Stimulated activated CD4-positive, alpha-beta T cell treated with anti-CD3 and anti-CD28 coated beads, Interleukin-4, amount 100 ng/mL, for 48 hours (primary cell): ENCODE measurements around the gene GRIN1.

Experiments
- DNase-seq, 2 donors: peaks; one replicate each; pipeline ENCODE4 v3.0.0-alpha.2; 2020; ENCODE audit warnings: low read depth in 2 of 2

The GRIN1 gene

DNA sequence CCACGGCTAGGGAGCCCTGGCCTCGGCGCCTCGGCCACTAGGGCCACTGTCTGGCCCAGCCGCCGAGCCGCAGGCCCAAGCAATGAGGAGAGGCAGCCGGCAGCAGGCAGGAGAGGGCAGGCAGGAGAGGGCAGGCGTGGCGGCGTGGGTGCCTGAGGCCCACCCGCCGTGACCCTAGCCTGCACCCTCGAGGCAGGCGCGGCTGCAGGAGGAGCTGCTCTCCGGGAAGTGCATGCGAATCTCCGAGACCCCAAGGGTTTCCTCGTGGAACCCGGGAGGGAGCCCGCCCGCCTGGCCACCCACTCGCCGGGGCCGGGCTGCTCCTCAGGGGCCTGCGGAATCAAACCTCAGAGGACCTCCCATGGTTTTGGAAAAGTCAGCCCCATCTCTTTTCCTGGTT lies 9.3 kb downstream of the GRIN1 start:
- DNase-seq, result no peak

DNA sequence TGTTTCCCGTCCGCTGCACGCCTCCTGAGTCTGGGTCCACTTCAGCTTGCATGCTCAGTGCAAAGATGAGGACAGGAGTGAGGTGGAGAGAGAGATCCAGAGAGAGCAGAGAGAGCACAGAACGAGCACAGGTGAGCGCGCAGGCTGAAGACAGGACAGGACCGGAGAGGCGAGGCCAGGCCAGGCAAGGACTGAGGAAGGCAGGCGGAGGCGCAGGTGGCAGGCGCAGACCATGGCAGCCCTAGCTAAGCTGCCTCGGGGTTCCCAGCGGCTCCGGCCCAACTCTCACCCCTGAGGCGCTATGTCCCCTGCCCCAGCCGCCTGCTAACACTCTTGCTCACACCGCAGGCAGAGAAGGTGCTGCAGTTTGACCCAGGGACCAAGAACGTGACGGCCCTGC lies 9.7 kb downstream of the GRIN1 start:
- DNase-seq, result no peak

GRCh38 chr9:137149363-137149762 lies 10.4 kb downstream of the GRIN1 start:
- DNase-seq, result no peak

GRCh38 chr9:137149942-137150616 lies 11.1 kb downstream of the GRIN1 start:
- DNase-seq, result peak in 1 of 2 donors; percentile 55

DNA sequence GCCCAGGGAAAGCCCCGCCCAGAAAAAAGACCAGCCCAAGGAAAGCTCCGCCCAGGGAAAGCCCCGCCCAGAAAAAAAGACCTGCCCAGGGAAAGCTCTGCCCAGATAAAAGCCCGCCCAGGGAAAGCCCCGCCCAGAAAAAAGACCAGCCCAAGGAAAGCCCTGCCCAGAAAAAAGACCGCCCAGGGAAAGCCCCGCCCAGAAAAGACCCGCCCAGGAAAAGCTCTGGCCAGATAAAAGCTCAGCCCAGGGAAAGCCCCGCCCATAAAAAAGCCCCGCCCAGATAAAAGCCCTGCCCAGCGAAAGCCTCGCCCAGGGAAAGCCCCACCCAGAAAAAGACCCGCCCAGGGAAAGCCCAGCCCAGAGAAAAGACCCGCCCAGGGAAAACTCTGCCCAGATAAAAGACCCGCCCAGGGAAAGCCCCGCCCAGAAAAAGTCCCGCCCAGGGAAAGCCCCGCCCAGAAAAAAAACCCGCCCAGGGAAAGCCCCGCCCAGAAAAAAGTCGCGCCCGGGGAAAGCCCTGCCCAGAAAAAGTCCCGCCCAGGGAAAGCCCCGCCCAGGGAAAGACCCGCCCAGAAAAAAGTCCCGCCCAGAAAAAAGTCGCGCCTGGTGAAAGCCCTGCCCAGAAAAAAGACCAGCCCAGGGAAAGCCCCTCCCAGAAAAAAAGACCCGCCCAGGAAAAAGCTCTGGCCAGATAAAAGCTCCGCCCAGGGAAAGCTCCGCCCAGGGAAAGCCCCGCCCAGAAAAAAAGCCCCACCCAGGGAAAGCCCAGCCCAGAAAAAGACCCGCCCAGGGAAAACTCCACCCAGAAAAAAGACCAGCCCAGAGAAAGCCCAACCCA lies 11.9 kb downstream of the GRIN1 start:
- DNase-seq, result peak; percentile 35 to 68

GRCh38 chr9:137152844-137153405 lies 14.0 kb downstream of the GRIN1 start:
- DNase-seq, result no peak

DNA sequence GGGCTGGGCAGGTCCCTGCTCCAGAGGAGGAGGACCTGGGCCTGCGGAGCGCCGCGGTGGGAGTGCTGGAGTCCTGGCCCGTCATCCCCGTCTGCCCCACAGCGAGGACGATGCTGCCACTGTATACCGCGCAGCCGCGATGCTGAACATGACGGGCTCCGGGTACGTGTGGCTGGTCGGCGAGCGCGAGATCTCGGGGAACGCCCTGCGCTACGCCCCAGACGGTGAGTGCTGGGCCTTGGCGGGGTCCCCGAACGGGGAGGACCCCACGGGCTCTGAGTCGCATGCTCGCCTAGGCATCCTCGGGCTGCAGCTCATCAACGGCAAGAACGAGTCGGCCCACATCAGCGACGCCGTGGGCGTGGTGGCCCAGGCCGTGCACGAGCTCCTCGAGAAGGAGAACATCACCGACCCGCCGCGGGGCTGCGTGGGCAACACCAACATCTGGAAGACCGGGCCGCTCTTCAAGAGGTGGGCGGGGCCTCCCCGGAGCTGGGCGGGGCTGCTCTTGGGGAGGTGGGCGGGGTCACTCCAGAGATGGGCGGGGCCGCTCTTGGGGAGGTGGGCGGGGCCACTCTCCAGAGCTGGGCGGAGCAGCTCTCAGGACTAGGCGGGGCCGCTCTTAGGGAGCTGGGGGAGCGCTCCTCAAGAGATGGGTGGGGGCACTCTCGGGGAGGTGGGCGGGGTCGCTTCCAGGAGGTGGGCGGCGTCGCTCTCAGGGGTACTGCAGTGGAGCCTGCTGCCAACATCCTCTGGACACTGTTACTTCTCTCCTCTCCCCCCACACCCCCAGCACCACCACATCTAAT lies 17.8 kb downstream of the GRIN1 start:
- peak; percentile 43 to 70 for DNase-seq

- no peak for DNase-seq
Observed at GRCh38 chr9:137157618-137158415, 18.9 kb downstream of the GRIN1 start.

GRCh38 chr9:137158625-137159024 lies 19.7 kb downstream of the GRIN1 start:
- no peak for DNase-seq

GRCh38 chr9:137159105-137160053 lies 20.4 kb downstream of the GRIN1 start:
- DNase-seq, result no peak

GRCh38 chr9:137160054-137160425 lies 21.1 kb downstream of the GRIN1 start:
- no peak for DNase-seq

DNA sequence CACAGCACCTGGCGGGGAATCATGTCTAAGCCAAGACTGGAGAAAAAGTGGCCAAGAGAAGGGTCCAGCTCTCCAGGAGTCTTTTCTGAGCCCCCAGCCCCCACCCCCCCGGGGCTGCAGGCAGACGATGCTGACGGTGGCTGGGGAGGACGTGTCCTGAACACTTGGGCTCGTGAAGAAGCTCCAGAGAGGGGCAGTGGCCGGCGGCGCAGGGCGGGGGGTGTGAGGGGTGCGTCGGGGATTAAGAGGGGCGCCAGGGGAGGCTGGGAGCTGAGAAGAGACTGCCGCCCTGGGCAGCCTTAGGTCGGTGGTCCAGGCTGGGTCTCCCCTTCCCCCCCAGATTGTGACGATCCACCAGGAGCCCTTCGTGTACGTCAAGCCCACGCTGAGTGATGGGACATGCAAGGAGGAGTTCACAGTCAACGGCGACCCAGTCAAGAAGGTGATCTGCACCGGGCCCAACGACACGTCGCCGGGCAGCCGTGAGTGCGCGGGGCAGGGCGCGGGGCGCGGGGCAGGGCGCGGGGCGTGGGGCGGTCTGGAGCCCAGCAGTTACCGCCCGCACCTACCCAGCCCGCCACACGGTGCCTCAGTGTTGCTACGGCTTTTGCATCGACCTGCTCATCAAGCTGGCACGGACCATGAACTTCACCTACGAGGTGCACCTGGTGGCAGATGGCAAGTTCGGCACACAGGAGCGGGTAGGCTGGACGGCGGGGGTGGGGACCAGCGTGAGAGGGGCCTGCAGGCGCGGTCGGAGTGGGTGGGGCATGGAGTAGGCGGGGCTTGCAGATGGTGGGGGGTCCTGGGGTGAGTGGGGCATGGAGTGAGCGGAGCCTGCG lies 22.0 kb downstream of the GRIN1 start:
- no peak for DNase-seq

- DNase-seq, result no peak
Observed at GRCh38 chr9:137161558-137162486, 22.9 kb downstream of the GRIN1 start.

DNA sequence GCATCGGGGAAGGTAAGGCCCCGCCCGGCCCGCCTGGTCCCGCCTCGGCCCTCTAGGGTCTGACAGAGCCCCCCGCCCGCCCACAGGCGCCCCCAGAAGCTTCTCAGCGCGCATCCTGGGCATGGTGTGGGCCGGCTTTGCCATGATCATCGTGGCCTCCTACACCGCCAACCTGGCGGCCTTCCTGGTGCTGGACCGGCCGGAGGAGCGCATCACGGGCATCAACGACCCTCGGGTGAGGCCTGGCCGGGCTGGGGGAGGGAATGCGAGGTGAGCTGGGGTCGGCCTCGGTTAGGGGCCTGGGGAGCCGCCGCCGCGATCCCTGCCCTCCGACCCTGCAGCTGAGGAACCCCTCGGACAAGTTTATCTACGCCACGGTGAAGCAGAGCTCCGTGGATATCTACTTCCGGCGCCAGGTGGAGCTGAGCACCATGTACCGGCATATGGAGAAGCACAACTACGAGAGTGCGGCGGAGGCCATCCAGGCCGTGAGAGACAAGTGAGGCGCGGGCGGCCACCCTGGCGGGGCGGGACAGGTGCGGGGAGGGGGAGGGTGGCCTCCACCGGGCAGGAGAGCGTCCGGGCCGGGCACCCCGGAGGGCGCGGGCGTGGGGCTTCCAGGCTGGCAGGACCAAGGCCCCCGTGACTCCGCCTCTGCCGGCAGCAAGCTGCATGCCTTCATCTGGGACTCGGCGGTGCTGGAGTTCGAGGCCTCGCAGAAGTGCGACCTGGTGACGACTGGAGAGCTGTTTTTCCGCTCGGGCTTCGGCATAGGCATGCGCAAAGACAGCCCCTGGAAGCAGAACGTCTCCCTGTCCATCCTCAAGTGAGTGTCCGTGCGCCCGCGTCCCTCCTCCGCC lies 23.8 kb downstream of the GRIN1 start:
- no peak for DNase-seq

DNA sequence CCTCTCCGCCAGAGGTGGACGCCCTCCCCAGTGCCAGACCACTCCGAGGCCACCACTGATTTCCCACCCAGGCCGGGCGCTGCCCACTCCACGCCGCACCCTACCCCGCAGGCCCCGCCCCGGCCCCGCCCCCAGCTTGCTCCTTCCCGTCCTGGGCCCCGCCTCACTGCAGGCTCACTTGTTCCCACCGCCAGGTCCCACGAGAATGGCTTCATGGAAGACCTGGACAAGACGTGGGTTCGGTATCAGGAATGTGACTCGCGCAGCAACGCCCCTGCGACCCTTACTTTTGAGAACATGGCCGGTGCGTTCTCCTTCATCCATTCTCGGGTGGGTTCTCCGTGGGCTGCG lies 24.4 kb downstream of the GRIN1 start:
- DNase-seq, result no peak

DNA sequence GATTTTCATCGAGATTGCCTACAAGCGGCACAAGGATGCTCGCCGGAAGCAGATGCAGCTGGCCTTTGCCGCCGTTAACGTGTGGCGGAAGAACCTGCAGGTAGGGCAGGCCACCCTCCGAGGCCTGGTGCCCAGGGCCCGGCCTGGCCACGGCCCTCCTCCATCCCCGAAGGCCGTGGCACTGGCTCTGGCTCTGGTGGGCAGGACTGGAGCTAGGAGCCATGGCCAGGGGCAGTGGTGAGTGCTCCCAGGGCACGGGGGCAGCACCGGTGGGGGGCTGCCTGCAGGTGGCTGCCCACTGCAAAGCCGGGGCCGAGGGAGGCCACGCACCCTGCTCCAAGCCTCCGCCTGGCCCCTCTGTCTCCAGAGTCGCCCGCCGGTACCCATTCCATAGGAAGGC lies 24.9 kb downstream of the GRIN1 start:
- no peak for DNase-seq
